Skin epidermis (tissue), 12 donors: ENCODE measurements around the gene TMOD4.

Source experiments
- H3K27ac ChIP-seq, 21 experiments: fragments of 200-600 bp; sonication (generic) in 11 of 21; one replicate each; pipeline ENCODE4 v1.5.0; 2020; ENCODE audit warnings: mild to moderate bottlenecking in 3 of 21, inconsistent platforms in 2 of 21, moderate library complexity in 2 of 21
- H3K4me3 ChIP-seq, 7 experiments: fragments of 200-600 bp; sonication (generic) in 2 of 7; one replicate each; pipeline ENCODE4 v1.5.0; 2020; ENCODE audit warnings: inconsistent platforms in 2 of 7, mild to moderate bottlenecking in 2 of 7, moderate library complexity in 1 of 7

Gene TMOD4

DNA sequence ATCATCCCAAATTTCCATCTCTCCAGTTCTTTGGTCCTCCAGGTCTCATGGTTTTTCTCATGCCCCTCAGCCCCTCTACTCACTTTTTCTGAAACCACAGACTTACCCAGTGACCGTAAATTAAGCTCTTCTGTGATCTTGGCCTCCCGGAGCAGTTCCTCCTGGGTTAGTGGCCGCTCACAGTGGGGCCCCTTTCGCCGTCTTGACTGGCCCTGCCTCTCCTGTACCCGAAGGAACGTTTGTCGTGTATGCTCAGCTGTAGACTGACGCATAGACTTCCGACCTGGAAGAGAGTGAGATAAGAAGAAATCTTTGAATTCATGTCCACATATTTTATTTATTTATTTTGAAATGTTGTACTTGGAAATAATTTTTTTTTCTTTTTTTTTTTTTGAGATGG lies 8.4 kb upstream of the TMOD4 start:
- no peak overlapping the region for H3K4me3 ChIP-seq
- H3K27ac ChIP-seq = no peak overlapping the region

DNA sequence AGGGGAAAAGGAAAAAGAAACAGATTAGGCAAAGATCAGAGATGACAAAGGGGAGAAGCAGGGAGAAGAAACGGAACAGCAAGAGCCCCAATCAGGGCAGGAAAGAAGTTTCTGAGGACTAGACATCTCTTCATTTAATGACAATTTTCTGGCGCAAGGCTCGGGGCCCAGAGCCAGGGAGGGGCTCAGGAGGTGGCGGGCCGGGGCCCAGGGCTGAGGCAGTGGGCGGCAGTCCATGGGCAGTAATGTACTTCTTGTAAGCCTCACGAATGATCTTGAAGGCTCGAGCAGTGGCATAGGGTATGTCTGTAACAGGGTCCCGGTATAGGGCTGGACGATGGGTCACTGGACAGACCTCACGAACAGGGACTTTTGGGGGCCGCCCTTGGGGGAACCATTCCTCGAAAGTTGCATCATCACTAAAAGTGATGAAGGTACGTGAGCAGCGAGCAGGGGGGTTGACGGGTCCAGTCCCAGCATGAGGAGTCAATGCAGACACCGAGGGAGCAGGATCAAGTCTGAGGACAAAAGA lies 799 bp upstream of the TMOD4 start:
- no peak overlapping the region for H3K4me3 ChIP-seq
- no peak overlapping the region for H3K27ac ChIP-seq

GRCh38 chr1:151175041-151175741 lies 590 bp downstream of the TMOD4 start:
- Histone ChIP-seq H3K27ac (peak overlapping the region in 9 of 21 experiments; percentile 17 to 77 (median 56)), H3K4me3 (no peak overlapping the region)

DNA sequence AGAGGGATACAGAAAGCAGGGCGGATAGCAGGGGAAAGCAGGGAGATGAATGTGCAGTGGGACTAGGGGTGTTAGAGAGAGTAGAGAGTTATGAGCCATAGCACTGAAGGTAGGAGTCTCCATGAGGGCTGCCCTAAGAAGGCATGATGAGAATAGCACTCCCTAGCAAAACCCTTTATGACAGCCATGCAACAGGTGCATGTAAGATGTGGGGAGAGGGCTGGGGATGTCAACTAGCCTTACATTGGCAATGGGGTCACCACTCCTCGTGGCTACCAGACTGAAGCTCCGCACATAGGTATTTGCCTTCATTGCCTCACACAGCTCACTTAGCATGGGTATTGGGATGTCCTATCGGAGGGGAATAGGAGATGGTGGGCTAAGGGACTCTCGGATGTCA lies 4.6 kb downstream of the TMOD4 start:
- no peak overlapping the region for H3K4me3 ChIP-seq
- H3K27ac ChIP-seq = no peak overlapping the region

GRCh38 chr1:151167116-151167515 lies 8.7 kb downstream of the TMOD4 start:
- peak overlapping the region in 5 of 7 experiments; percentile 42 to 76 (median 72) for H3K4me3 ChIP-seq
- H3K27ac ChIP-seq = peak overlapping the region in 9 of 21 experiments; percentile 82 to 92 (median 88)

DNA sequence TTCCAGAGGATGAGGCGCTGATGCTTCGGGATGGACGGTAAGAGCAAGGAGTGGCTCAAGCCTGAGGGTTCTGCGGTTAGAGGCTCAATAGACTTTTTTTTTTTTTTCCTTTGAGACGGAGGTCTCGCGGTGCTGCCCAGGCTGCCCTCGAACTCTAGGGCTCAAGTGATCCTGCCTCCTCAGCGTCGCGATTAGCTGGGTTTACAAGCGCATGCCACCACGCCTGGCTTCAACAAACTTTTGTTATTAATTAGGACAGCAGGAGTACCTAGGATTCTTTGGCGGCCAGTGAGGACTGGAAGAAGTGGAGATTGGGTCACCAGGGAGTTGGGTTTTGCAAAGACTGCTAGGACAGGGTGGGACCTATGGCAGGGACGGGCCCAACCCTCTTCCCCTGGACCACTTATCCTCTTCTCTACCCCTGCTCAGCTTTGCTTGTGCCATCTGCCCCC lies 9.2 kb downstream of the TMOD4 start:
- Histone ChIP-seq H3K4me3 (peak overlapping the region; percentile 42 to 77 (median 72)), H3K27ac (peak overlapping the region in 20 of 21 experiments; percentile 12 to 92 (median 88))

GRCh38 chr1:151165738-151166504 lies 9.9 kb downstream of the TMOD4 start, which contains the start of the genes LYSMD1 and SCNM1:
Gene LYSMD1, minus strand, starts transcription at chr1:151165902. Its CDS starts 644 bp downstream, at chr1:151165258.
Gene SCNM1, plus strand, starts transcription at chr1:151166144. Its CDS starts 9 bp downstream, at chr1:151166153.
- Histone ChIP-seq H3K27ac (peak within 1 kb of the TSS in 20 of 21 experiments; percentile 52 to 92 (median 88)), H3K4me3 (peak within 1 kb of the TSS; percentile 42 to 77 (median 72))

GRCh38 chr1:151165281-151165737 lies 10.5 kb downstream of the TMOD4 start:
- H3K4me3 ChIP-seq = peak overlapping the region; percentile 42 to 77 (median 72)
- H3K27ac ChIP-seq = peak overlapping the region in 20 of 21 experiments; percentile 52 to 92 (median 86)

- peak overlapping the region in 20 of 21 experiments; percentile 52 to 92 (median 86) for H3K27ac ChIP-seq
- peak overlapping the region; percentile 42 to 77 (median 72) for H3K4me3 ChIP-seq
Measured at GRCh38 chr1:151164732-151165280, 11.0 kb downstream of the TMOD4 start.

DNA sequence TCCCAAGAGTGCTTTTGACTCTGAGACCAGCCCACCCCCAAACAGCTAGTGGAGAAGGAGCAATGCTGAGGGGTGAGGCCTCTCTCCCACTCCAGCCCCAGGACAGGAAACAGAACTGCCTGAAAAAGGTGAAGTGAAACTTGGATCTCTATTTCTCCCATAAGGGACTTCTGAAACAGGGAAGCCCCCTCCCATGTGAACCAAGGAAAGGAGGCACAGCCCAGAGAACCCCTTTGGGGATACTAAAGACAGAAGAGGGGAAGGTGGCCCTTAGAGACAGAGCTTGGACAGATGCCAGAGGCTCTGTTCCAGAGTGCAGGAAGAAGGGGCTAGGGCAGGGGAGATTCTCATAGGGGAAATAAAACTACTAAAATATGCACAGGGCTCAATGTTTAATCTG lies 16.4 kb downstream of the TMOD4 start:
- H3K27ac ChIP-seq = peak overlapping the region in 13 of 21 experiments; percentile 12 to 93 (median 52)
- no peak overlapping the region for H3K4me3 ChIP-seq

- Histone ChIP-seq H3K4me3 (no peak overlapping the region), H3K27ac (peak overlapping the region in 14 of 21 experiments; percentile 7 to 93 (median 52))
Measured at GRCh38 chr1:151158751-151159251, 17.0 kb downstream of the TMOD4 start.

- H3K27ac ChIP-seq = peak overlapping the region in 13 of 21 experiments; percentile 7 to 93 (median 54)
- H3K4me3 ChIP-seq = peak overlapping the region in 3 of 7 experiments; percentile 5 to 43 (median 43)
Measured at GRCh38 chr1:151158326-151158725, 17.5 kb downstream of the TMOD4 start.

DNA sequence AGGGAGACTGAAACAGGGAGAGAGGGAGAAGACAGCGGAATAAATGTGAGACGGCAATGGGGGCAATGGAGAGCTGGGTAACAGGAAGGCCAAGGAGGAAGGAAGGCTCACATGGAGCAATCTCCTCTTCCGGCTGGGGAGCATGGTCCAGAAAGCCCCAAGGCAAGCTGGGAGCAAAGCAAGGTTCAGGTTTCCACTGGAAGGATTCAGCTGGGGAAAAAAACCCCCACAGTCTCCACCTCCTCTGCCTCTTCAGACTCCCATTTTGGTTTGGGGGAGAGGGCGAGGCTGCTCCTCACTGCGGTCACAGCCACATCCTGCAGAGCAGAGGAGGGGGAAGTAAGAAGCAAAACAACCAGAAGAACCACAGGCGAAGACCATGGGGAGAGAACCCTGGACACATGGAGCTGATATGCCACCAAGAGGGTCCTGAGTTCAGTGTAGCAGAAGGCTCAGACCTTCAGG lies 18.7 kb downstream of the TMOD4 start:
- Histone ChIP-seq H3K27ac (peak overlapping the region in 20 of 21 experiments; percentile 4 to 93 (median 65)), H3K4me3 (peak overlapping the region; percentile 26 to 43 (median 41))

- peak within 1 kb of the TSS; percentile 26 to 43 (median 41) for H3K4me3 ChIP-seq
- peak within 1 kb of the TSS in 20 of 21 experiments; percentile 4 to 93 (median 65) for H3K27ac ChIP-seq
Measured at GRCh38 chr1:151156515-151156819, 19.3 kb downstream of the TMOD4 start, which contains the start of gene TNFAIP8L2. Gene TNFAIP8L2, plus strand, starts transcription at chr1:151156649. Its CDS starts 2,049 bp downstream, at chr1:151158698.

GRCh38 chr1:151147665-151148064 lies 28.1 kb downstream of the TMOD4 start:
- peak overlapping the region in 14 of 21 experiments; percentile 34 to 84 (median 74) for H3K27ac ChIP-seq
- H3K4me3 ChIP-seq = no peak overlapping the region

GRCh38 chr1:151147132-151147503 lies 28.7 kb downstream of the TMOD4 start:
- Histone ChIP-seq H3K4me3 (peak overlapping the region; percentile 59 to 92 (median 64)), H3K27ac (peak overlapping the region in 19 of 21 experiments; percentile 34 to 84 (median 72))

GRCh38 chr1:151146412-151147131 lies 29.2 kb downstream of the TMOD4 start, which contains the start of gene SEMA6C:
Gene SEMA6C, minus strand, starts transcription at chr1:151146631. Its CDS starts 4,010 bp downstream, at chr1:151142621.
- peak within 1 kb of the TSS in 20 of 21 experiments; percentile 25 to 84 (median 74) for H3K27ac ChIP-seq
- peak within 1 kb of the TSS; percentile 59 to 92 (median 64) for H3K4me3 ChIP-seq

DNA sequence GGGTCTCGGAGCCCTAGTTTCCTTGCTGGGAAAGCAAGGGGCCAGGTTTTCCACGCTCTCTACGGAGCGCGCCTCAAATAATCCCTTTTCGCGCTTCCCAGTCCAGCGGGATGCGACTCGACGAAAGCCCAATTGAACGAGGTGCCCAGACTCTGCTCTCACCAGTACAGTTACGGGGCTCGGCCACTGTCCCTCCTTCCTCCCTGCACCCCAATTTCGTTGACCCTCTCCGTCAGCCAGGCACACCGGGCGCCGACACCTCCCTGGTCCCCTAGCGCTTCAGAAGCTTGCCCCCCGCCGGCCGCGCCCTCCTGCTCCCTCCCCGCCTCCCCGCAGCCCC lies 29.7 kb downstream of the TMOD4 start:
- peak overlapping the region; percentile 59 to 92 (median 64) for H3K4me3 ChIP-seq
- H3K27ac ChIP-seq = peak overlapping the region in 20 of 21 experiments; percentile 25 to 82 (median 72)
